Ecto neural progenitor cell (in vitro differentiated cells): ENCODE results near the gene MET.
"Not testable (repeated sequence)": the region's sequence is repeated elsewhere in the genome, so short reads cannot be mapped to it uniquely, and the experiment has no call there.

Experiments
- DNase-seq: peaks from one replicate; pipeline ENCODE4 v3.0.0-alpha.2; 2018; ENCODE audit warnings: low spot score

The MET gene

GRCh38 chr7:116809636-116810266 lies 137.8 kb downstream of the MET start:
- no peak for DNase-seq

GRCh38 chr7:116810267-116811116 lies 138.5 kb downstream of the MET start:
- DNase-seq, result no peak

GRCh38 chr7:116811768-116812167 lies 139.8 kb downstream of the MET start:
- no peak for DNase-seq

GRCh38 chr7:116812860-116813259 lies 140.9 kb downstream of the MET start:
- no peak for DNase-seq

GRCh38 chr7:116813371-116813770 lies 141.4 kb downstream of the MET start:
- DNase-seq, result not testable (repeated sequence)

- DNase-seq, result no peak
These were observed 143.0 kb downstream of the MET start for GRCh38 chr7:116815041-116815440.

GRCh38 chr7:116820149-116820548 lies 148.2 kb downstream of the MET start:
- DNase-seq, result no peak

GRCh38 chr7:116821647-116822046 lies 149.7 kb downstream of the MET start:
- not testable (repeated sequence) for DNase-seq

GRCh38 chr7:116824449-116824848 lies 152.5 kb downstream of the MET start:
- DNase-seq, result no peak

- DNase-seq, result no peak
These were observed 156.3 kb downstream of the MET start for GRCh38 chr7:116828281-116828680.

GRCh38 chr7:116829041-116829440 lies 157.0 kb downstream of the MET start:
- no peak for DNase-seq

GRCh38 chr7:116829493-116829892 lies 157.5 kb downstream of the MET start:
- DNase-seq, result no peak

- no peak for DNase-seq
These were observed 160.7 kb downstream of the MET start for GRCh38 chr7:116832692-116833091.

- DNase-seq, result no peak
These were observed 163.0 kb downstream of the MET start for GRCh38 chr7:116834815-116835504.

- DNase-seq, result no peak
These were observed 164.1 kb downstream of the MET start for GRCh38 chr7:116836048-116836447.

GRCh38 chr7:116836911-116837310 lies 164.9 kb downstream of the MET start:
- no peak for DNase-seq

GRCh38 chr7:116837586-116837985 lies 165.6 kb downstream of the MET start:
- DNase-seq, result no peak

- DNase-seq, result no peak
These were observed 168.3 kb downstream of the MET start for GRCh38 chr7:116840256-116840655.

GRCh38 chr7:116842371-116842770 lies 170.4 kb downstream of the MET start:
- no peak for DNase-seq

GRCh38 chr7:116843378-116843777 lies 171.4 kb downstream of the MET start:
- DNase-seq, result no peak
